HG03520 (cell line): ENCODE data around the gene H2BK1.

Experiments used
- ATAC-seq: cut with Tn5 transposase; IDR thresholded peaks from one replicate; pipeline ENCODE4 v1.9.1; 2021; ENCODE audit warnings: mild to moderate bottlenecking, moderate library complexity; ENCODE audit not compliant: unreplicated experiment

Gene H2BK1

GRCh38 chr7:151179946-151180345 is 30.3 kb downstream of the H2BK1 start:
- no peak for ATAC-seq

- ATAC-seq: no peak
These were observed 30.9 kb downstream of the H2BK1 start for GRCh38 chr7:151179287-151179860.

GRCh38 chr7:151178831-151179230 is 31.5 kb downstream of the H2BK1 start:
- ATAC-seq: no peak

GRCh38 chr7:151178236-151178635 is 32.1 kb downstream of the H2BK1 start:
- no peak for ATAC-seq

GRCh38 chr7:151177310-151177709 is 33.0 kb downstream of the H2BK1 start:
- ATAC-seq: no peak

- no peak for ATAC-seq
These were observed 33.9 kb downstream of the H2BK1 start for GRCh38 chr7:151176401-151176800.

GRCh38 chr7:151175793-151176311 is 34.4 kb downstream of the H2BK1 start:
- ATAC-seq: no peak

GRCh38 chr7:151175047-151175792 is 35.1 kb downstream of the H2BK1 start:
- no peak for ATAC-seq

- no peak for ATAC-seq
These were observed 35.8 kb downstream of the H2BK1 start for GRCh38 chr7:151174246-151175046.

- no peak for ATAC-seq
These were observed 36.7 kb downstream of the H2BK1 start for GRCh38 chr7:151173386-151174245.

- peak; percentile 49 for ATAC-seq
These were observed 37.8 kb downstream of the H2BK1 start for GRCh38 chr7:151172273-151173141.

GRCh38 chr7:151168787-151169162 is 41.5 kb downstream of the H2BK1 start:
- ATAC-seq: no peak

- ATAC-seq: peak; percentile 62
These were observed 42.1 kb downstream of the H2BK1 start for GRCh38 chr7:151168003-151168786.

- ATAC-seq: no peak
These were observed 42.9 kb downstream of the H2BK1 start, which contains the start of gene GBX1 for GRCh38 chr7:151167197-151167961. Gene GBX1, minus strand, starts transcription at chr7:151167694. Its CDS starts 146 bp downstream, at chr7:151167548.

- no peak for ATAC-seq
These were observed 43.6 kb downstream of the H2BK1 start for GRCh38 chr7:151166629-151167196.

GRCh38 chr7:151161757-151162156 is 48.5 kb downstream of the H2BK1 start:
- ATAC-seq: no peak
